ENCODE data around the gene CREB5. TPM values are rescaled to one million over a fixed set of nuclear protein-coding genes. Genes with fewer than 3 reads are reported as not detected.

CREB5 gene
- total RNA-seq, 1 experiment from 2014 or later = 5.2 TPM

- H3K4me1 ChIP-seq (ENCODE audit: insufficient read depth, low read length) = peaks cover 28% of the 10 kb centered on the region
- no TSS peak for BruUV-seq (replicated peaks)
- no peak overlapping the region for H3K27ac ChIP-seq (ENCODE audit: low read length)
- DNase-seq (no peak), ATAC-seq (no peak)
- no peaks in the 10 kb centered on the region for H3K27me3 ChIP-seq (ENCODE audit: low read length)
- no peak overlapping the region for H2AFZ ChIP-seq (ENCODE audit: low read length)
- no peak overlapping the region for H3K9ac ChIP-seq (ENCODE audit: low read length)
- TF ChIP-seq EZH2phosphoT487 (IDR thresholded peaks at IDR 0.05; ENCODE audit: borderline replicate concordance, low read length) (no peak), EZH2 (IDR thresholded peaks at IDR 0.05; ENCODE audit: low read length, unreplicated experiment) (no peak), CTCF (conservative IDR thresholded peaks at IDR 0.05; ENCODE audit: low read depth, low read length) (no peak)
- H3F3A ChIP-seq (ENCODE audit: low read length, unreplicated experiment) = no peaks in the 10 kb centered on the region
- intact Hi-C loops (cut with micrococcal nuclease) = loop anchor here (5.0 kb wide), 4 partner anchors 43 to 158 kb away; partner anchors contain the start of gene CREB5
- no peaks in the 10 kb centered on the region for H3K9me2 ChIP-seq (replicated peaks; ENCODE audit: low read length)
- ChIA-PET CTCF (no interaction called here), POLR2A (ENCODE audit: unreplicated experiment) (interaction anchor here (0.7 kb wide), 1 partner anchor 881 kb away, joined by 3 read pairs; no protein-coding TSS in a partner anchor)
- H3K79me2 ChIP-seq (ENCODE audit: low read length) = no peaks in the 10 kb centered on the region
- H3K4me2 ChIP-seq (ENCODE audit: low read length) = no peak overlapping the region
- no peaks in the 10 kb centered on the region for H4K20me1 ChIP-seq (ENCODE audit: low read length)
- H3K36me3 ChIP-seq (ENCODE audit: low read depth, low read length) = no peaks in the 10 kb centered on the region
- no peak overlapping the region for H3K4me3 ChIP-seq (ENCODE audit: low read length)
- H3K9me3 ChIP-seq (ENCODE audit: low read length) = no peaks in the 10 kb centered on the region
Observed at GRCh38 chr7:28529755-28530154, 117.4 kb downstream of the CREB5 start.

GRCh38 chr7:28530175-28530802, 118.0 kb downstream of the CREB5 start:
- peak; percentile 54 for ATAC-seq
- Histone ChIP-seq H3K27me3 (ENCODE audit: low read length) (no peaks in the 10 kb centered on the region), H4K20me1 (ENCODE audit: low read length) (no peaks in the 10 kb centered on the region), H3K4me2 (ENCODE audit: low read length) (peak overlapping the region; percentile 17; the same call in 1 of the 2 replicates), H3K4me3 (ENCODE audit: low read length) (no peak overlapping the region), H3K9me3 (ENCODE audit: low read length) (no peaks in the 10 kb centered on the region), H3K79me2 (ENCODE audit: low read length) (no peaks in the 10 kb centered on the region), H3K36me3 (ENCODE audit: low read depth, low read length) (no peaks in the 10 kb centered on the region), H2AFZ (ENCODE audit: low read length) (no peak overlapping the region), H3K9ac (ENCODE audit: low read length) (no peak overlapping the region), H3K9me2 (replicated peaks; ENCODE audit: low read length) (no peaks in the 10 kb centered on the region), H3K27ac (ENCODE audit: low read length) (0 out of 2 replicates have a peak overlapping the region, but pooled peaks have one; percentile 1), H3F3A (ENCODE audit: low read length, unreplicated experiment) (no peaks in the 10 kb centered on the region), H3K4me1 (ENCODE audit: insufficient read depth, low read length) (peaks cover 28% of the 10 kb centered on the region)
- peak; percentile 57 for DNase-seq
- ChIA-PET POLR2A (ENCODE audit: unreplicated experiment) (interaction anchor here (0.6 to 0.7 kb wide), 2 partner anchors 70 to 882 kb away, joined by 3 read pairs; no protein-coding TSS in a partner anchor), CTCF (interaction anchor here (0.5 kb wide), 1 partner anchor 54 kb away, joined by 5 read pairs; no protein-coding TSS in a partner anchor)
- BruUV-seq (replicated peaks) = no TSS peak
- TF ChIP-seq EZH2 (IDR thresholded peaks at IDR 0.05; ENCODE audit: low read length, unreplicated experiment) = no peak
- no peak for TF ChIP-seq CTCF (conservative IDR thresholded peaks at IDR 0.05; ENCODE audit: low read depth, low read length)
- no peak for TF ChIP-seq EZH2phosphoT487 (IDR thresholded peaks at IDR 0.05; ENCODE audit: borderline replicate concordance, low read length)
- intact Hi-C loops (cut with micrococcal nuclease) = loop anchor here (5.0 kb wide), 4 partner anchors 42 to 157 kb away; partner anchors contain the start of gene CREB5

- H3K4me2 ChIP-seq (ENCODE audit: low read length) = peak overlapping the region; percentile 17; the same call in 1 of the 2 replicates
- CTCF ChIA-PET = interaction anchor here (0.5 kb wide), 1 partner anchor 53 kb away, joined by 5 read pairs; no protein-coding TSS in a partner anchor
Observed at GRCh38 chr7:28530803-28531175, 118.5 kb downstream of the CREB5 start.

More at GRCh38 chr7:28530803-28531175, 118.5 kb downstream of the CREB5 start:
- intact Hi-C loops (cut with micrococcal nuclease) = loop anchor here (5.0 kb wide), 4 partner anchors 42 to 157 kb away; partner anchors contain the start of gene CREB5
- Histone ChIP-seq H3K9me2 (replicated peaks; ENCODE audit: low read length) (no peaks in the 10 kb centered on the region), H3K9ac (ENCODE audit: low read length) (no peak overlapping the region), H3K27ac (ENCODE audit: low read length) (0 out of 2 replicates have a peak overlapping the region, but pooled peaks have one; percentile 1), H3K36me3 (ENCODE audit: low read depth, low read length) (no peaks in the 10 kb centered on the region), H3K9me3 (ENCODE audit: low read length) (no peaks in the 10 kb centered on the region), H3F3A (ENCODE audit: low read length, unreplicated experiment) (no peaks in the 10 kb centered on the region), H4K20me1 (ENCODE audit: low read length) (no peaks in the 10 kb centered on the region), H3K79me2 (ENCODE audit: low read length) (no peaks in the 10 kb centered on the region), H2AFZ (ENCODE audit: low read length) (no peak overlapping the region), H3K4me1 (ENCODE audit: insufficient read depth, low read length) (peaks cover 33% of the 10 kb centered on the region), H3K4me3 (ENCODE audit: low read length) (no peak overlapping the region), H3K27me3 (ENCODE audit: low read length) (no peaks in the 10 kb centered on the region)
- ATAC-seq (no peak), DNase-seq (no peak)
- TF ChIP-seq CTCF (conservative IDR thresholded peaks at IDR 0.05; ENCODE audit: low read depth, low read length) = no peak
- no peak for TF ChIP-seq EZH2phosphoT487 (IDR thresholded peaks at IDR 0.05; ENCODE audit: borderline replicate concordance, low read length)
- TF ChIP-seq EZH2 (IDR thresholded peaks at IDR 0.05; ENCODE audit: low read length, unreplicated experiment) = no peak
- no TSS peak for BruUV-seq (replicated peaks)
- POLR2A ChIA-PET (ENCODE audit: unreplicated experiment) = no interaction called here

Measured in PC-3 (cell line).